Medulla oblongata (tissue), 1 donor: ENCODE results near the gene NEURL2.
"Not testable (repeated sequence)": the region's sequence is repeated elsewhere in the genome, so short reads cannot be mapped to it uniquely, and the experiment has no call there.

Experiments used
- DNase-seq: peaks from one replicate; pipeline ENCODE4 v3.0.0-alpha.2; 2015; ENCODE audit errors: extremely low spot score

NEURL2 gene

DNA sequence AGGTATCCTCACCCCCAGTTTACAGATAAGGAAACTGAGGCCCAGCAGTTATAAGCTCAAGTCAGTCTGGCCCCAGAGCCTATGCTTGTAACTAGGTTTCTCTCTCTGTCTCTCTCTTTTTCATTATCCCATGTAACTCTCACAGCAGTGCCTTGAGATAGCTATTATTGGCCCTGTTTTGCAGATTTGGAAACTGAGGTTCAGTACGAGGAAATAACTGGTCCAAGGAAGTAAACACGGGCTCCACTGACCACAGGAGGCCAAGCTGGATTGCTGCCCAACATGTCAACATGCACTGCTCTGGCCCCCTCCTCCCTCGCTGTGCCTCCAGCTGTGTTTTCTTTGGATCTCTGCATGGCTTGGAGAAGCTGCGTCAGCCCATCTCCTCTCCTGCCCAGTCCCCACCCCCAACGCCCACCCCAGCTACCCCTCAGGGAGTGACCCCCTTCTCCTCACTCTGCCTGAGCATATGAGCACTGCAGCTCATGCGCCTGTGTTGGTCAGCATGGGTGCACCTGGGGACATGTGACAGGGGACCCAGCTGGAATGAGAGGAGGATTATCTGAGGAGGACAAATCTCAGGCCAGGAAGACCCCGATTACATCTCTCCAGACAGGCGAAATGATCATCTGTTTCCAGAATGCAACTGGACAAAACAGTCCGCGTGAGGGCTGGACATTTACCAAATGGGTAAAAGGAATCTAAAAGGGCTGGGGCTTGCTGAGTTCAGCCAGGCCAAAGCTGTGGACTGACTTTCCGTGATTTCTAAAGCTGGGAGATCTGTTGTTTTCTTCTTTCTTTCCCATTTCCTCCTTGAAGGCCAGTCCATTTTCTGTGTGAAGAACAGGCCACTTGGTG is 28.8 kb upstream of the NEURL2 start:
- DNase-seq = no peak

DNA sequence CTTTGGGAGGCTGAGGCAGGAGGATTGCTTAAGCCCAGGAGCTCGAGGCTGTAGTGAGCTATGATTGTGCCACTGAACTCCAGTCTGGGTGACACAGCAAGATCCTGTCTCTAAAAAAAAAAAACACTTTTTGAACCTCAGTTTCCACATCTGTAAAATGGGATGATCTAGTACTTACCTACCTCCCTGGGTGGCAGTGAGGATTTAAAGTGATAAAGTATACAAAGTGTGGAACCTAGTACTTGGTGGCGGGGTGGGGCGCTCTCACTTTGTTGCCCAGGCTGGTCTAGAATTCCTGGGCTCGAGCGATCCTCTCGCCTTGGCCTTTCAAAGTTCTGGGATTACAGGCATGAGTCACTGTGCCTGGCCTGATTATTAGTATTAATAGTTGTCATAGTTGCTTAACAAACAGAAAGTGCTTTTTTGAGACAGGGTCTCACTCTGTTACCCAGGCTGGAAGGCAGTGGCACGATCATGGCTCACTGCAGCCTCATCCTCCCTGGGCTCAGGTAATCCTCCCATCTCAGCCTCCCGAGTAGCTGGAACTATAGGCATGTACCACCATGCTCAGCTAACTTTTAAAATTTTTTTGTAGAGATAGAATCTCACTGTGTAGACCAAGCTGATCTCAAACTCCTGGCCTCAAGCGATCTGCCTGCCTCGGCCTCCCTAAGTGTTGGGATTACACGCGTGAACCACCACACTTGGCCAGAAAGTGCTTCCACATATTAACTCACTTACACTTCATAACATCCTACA is 27.9 kb upstream of the NEURL2 start:
- DNase-seq = no peak

DNA sequence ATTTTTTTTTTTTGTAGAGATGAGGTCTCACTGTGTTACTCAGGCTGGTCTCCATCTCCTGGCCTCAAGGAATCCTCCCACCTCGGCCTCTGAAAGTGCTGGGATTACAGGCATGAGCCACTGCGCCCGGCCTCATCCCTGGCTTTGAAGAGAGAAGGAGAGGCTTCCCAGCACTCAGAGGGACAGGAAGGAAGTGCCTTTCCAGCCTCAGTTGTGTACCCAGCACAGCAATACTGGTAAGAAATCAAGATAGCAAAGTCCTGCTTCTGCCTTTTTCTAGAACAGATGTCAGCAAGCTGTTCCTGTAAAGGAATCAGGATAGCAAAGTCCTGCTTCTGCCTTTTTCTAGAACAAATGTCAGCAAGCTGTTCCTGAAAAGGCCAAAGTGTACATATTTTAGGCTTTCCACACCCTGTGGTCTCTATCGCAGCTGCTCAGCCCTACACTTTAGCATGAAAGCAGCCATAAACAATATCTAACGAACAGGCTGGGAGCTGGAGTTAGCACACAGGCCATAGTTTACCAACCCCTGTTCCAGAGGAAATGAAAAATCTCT is 27.3 kb upstream of the NEURL2 start:
- no peak for DNase-seq

DNA sequence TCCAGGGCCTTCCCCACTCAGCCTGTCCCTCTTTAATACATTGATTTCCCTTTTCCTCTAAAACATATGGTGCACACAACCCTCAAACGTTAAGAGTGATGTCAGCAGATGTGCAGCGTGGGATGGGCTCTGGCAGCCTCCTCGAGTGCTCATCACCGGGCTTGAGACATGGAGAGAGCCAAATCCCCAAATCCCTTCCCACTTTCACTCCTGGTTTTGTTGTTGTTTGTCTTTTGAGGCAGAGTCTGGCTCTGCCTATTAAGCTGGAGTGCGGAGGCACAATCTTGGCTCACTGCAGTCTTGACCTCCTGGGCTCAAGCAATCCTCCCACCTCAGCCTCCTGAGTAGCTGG is 26.8 kb upstream of the NEURL2 start:
- no peak for DNase-seq

DNA sequence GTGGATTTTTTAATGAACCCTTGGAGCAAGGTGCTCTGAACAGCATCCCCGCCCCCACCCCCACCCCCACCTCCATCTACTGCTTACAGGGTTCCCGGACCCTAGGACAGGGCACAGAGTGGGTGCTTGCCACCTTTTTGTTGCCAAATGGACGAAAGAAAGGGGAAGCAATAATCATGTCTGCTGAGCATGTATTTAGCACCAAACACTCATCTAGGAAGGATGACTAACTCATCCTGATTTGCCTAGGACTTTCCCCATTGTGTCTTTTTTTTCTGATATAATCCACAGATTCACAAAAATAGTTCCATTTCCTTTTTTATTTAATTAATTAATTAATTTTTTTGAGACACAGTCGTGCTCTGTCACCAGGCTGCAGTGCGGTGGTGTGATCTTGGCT is 22.1 kb upstream of the NEURL2 start:
- no peak for DNase-seq

DNA sequence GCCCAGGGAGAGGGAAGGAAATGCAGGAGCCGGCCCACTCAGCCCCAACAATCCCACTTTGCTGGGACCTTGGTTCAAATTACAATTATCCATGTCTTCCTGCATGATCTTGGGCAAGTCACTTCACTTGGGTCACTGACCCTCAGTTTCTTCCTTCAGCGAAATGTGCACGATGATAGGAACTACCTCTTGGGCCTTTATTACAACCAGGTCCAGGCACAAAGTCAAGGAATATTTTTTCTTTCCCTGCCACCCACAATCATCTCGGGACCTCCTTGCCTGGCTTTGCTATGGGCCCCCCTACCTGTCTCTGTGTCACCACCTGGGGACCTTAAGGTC is 21.3 kb upstream of the NEURL2 start:
- DNase-seq = no peak

DNA sequence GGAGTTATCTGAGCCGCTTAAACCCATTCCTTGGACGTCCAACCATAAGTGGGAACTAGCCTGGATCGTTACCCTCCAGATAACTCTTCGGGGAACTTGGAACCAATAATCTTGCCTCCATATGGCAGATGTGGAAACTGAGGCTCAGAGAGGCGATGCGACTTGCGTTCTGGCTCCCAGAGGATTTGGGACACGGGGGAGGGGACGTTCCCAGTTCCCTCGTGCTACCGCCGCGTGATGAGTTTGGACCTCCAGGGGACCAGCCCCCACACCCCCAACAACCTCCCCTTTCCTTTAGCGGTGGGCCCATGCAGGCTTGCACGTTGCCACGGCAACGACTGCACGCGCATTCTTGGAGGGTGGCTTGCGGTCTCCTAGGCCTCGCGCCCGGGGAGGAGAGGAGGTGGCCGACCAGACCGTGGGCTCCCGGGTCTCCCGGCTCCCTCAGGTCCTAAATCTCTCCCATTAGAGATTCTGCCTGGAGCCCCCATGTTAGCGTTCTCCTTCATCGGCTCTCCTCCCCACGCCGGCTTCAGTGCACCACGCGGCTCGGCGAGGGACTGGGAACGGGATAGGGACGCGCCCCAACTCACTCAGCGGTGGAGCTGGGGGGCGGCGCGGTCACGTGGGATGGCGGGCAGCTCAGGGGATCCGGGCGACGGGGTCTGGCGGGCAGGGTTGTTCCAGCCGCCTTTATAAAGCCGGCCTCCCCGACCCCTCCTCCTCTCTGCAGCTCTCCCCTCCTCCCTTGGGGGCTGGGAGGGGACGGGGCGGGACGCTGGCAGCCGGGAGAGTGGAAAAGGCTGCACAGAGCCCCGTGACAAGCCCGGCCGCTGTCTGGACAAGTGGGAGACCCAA is 20.7 kb upstream of the NEURL2 start, which contains the start of gene PLTP:
Gene PLTP, minus strand, starts transcription at position 670 of the 858 bp plus-strand sequence. CDS start 703 bp downstream, outside the sequence.
- peak; percentile 74 for DNase-seq

DNA sequence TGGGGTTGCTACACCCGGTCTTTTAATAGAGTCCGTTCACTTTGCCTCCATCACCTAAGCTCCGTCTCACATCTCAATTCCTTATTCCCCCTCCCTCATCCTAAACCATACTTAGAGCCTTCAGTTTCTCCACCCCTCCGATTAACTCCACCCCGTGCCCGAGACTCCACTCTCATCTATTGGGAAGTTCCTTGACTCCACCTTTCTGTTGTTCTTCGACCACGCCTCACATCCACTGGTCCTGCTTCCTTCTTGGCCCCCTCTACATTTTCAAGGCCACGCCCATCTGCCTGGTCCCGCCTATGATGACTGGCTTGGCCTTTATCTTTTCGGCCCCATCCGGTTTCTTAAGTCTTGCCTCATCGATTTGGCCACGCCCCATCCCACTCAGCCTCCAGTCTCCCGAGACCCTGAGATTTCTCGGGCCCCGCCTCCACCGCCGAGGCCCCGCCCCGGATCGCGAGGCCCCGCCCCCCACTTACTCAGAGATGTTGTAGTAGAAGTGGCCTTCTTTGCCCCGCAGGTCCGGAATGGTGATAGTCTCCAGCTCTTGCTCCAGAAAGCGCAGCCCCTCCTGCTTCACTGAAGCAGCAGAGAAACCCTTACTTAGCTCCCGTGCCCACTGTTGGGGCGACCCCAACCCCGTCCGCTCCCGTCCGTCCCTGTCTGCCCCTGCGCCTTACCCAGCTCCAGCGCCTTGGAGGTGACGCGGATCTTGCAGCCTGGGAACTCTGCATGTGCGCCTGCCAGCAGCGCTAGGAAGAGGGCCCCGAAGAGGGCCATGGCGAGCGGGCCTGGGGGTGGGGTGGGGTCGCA is 19.9 kb upstream of the NEURL2 start:
- peak; percentile 96 for DNase-seq

DNA sequence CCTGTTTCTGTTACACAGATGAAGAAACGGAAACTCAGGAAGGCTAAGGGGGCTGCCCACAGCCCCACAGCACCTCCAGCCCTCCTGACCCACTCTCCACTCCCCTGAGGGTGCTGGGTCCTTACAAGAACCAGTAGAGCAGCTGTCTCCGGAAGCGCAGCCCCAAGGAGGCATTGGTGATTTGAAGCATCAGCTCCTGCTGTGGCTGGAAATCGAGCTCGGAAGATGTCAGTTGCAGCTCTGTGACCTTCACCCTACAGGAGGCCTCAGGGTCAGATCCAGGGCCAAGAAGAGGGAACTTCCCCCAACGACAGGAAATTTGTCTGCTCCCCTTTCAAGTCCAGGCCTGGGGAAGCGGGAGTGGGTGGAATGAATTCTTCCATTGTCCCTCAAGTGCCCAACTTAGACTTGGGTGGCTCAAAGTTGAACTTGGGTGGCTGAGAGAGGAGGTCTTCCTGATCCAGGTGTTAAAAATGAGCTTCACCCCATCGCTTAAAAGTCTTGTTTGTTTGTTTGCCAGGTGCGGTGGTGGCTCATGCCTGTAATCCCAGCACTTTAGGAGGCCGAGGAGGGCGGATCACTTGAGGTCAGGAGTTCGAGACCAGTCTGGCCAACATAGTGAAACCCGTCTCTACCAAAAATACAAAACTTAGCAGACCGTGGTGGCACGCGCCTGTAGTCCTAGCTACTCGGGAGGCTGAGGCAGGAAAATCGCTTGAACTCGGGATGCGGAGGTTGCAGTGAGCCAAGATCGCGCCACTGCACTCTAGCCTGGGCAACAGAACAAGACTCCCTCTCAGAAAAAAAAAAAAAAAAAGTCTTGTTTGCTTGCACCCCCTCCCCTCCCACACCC is 19.0 kb upstream of the NEURL2 start:
- no peak for DNase-seq

DNA sequence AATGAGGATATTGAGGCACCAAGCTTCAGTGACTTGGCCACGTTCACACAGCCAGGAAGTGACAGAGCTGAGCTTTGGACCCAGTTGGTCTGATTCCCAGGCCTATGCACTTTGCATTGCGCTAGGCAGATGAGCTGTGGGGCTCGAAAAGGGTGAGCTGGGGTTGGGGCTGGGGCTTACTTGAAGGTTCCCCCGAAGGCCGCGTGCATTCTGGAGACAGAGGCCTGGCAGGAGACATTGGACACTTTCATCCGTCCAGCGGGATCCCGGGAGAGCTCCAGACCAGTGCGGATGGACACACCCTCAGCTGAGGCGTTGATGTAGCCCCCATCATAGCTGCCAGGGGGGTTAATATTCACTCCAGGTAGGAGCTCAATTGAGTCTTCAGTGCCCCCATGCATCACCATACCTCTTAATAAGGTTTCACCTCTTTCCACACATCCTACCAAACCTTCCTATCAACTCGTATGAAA is 18.4 kb upstream of the NEURL2 start:
- DNase-seq = no peak

DNA sequence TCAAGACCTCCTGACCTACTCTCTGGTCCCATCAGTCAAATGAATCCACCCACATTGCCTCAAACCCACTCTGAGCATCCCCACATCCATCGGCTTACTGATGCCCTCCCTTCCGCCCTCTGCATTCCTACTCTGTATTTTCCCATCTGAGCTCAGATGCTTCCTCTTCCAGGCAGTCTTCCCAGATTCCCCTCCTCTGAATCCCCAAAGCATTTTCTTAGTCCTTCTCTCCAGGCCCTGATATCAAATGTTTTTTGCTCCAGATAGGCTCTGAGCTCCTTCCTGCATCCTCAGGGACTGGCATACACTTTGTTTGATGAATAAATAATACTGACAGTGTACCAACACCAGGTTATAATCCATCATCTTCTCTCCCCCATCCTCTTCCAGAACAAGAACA is 17.1 kb upstream of the NEURL2 start:
- no peak for DNase-seq

DNA sequence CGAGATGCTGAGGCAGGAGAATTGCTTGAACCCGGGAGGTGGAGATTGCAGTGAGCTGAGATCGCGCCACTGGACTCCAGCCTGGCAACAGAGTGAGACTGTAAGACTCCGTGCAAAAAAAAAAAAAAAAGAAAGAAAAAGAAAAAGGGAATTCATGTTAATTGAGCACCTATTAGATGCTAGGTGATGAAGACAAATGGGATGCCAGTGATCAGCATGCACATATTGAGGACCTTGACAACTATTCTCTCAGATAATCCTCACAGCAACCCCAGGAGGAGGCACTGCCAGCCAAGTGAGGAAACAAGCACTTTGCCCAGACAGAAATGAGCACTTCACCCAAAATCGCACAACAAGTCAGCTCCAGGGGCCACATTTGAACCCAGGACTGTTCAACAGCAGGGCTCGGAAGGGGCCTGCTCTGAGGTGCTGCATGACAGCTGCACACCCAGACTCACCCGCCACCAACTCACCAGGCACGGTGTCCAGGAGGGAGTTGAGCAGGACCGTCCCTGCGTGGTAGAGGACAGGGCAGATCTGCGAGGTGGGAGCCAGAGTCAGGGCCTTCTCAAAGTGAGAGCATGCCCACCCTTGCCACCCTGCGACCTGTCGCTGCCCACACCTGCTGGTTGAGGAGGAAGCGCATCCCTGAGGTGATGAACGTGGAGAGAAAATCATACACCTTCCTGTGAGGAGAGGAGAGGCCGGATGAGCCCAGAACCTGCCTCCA is 16.4 kb upstream of the NEURL2 start:
- DNase-seq = no peak

DNA sequence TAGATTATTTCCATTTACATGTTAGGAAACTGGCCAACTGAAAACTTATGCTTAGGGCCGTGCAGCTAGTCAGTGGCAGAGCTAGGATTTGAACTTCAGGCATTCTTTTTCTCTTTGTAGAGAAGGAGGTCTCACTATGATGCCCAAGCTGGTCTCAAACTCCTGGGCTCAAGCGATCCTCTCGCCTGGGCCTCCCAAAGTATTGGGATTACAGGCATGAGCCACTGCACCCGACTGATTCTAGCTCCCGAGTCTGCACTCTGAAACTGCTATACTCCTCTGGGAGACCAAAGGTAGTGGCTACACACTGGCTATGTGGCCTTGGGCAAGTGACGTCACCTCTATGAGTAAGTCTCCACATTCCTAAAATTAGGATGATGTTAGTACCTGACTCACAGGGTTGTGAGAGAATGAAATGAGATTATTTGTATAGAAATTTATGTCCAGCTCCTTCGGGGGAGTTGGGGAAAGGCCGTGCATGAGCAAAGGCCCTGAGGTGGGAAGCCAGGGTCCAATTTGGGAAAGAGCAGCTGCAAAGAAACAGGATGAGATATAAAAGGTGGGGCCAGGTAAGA is 14.6 kb upstream of the NEURL2 start:
- no peak for DNase-seq

DNA sequence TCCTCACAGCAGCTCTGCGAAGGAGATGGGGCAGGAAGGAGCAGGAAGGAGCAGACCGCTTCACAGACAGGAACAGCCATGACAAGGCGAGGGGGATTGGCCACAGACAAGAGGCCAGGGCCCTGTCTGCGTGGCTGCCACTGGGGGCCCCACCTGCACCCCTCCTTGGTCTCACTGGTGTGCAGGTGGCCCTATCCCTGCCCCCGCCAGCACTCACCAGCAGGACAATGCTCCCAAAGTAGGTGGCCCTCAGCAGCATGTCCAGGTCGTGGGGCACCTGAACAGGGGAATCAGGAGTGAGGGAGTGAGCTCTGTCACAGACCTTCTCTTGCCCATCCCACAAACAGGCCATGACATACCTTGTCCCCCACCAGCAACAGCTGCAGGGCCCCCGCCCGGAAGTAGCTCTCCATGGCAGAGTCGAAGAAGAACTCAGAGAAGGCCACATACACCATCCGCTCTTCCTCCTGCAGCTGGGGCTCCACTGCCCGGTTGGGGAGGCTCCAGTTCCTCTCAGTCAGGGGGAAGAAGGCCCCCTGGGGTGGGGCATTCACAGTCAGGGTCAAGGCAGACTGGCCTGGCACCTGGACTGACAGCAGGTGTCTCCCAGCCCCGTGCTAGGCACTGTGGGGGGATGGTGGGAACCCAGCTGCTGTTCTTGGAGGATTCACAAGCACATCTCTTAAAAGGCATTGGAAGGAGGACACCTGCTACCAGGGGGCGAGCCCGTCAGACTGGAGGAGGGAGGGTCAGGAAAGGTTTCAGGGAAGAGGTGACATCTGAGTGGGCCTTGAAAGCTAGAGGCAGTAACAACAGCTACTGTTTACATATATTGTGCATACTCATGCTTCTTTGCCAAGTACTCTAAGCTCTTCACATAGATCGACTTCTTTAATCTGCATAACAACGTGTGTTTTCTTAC is 13.8 kb upstream of the NEURL2 start:
- DNase-seq = no peak

DNA sequence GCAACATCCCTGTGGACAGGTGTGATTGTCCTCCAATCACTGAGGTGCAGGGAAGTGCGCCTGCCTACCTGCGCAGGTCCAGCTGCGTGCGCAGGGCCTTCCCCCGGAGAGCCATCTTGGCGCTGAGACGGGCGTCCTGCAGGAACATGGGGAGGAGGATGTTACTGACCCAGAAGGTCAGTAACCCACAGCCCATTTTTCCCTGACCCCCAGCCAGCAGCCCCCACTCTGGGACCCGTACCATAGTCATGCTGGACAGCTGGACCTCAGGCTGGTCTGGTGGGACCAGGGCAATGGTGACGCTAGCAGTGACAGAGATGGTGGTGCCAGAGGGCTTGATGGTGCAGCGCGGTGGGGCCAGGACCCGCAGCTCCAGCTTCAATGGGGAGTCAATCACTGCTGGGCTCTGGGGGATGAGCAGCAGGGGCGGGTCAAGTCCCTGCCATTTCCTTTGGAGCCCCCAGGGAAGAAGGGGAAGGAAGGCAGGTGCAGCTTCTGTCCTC is 11.2 kb upstream of the NEURL2 start:
- no peak for DNase-seq

DNA sequence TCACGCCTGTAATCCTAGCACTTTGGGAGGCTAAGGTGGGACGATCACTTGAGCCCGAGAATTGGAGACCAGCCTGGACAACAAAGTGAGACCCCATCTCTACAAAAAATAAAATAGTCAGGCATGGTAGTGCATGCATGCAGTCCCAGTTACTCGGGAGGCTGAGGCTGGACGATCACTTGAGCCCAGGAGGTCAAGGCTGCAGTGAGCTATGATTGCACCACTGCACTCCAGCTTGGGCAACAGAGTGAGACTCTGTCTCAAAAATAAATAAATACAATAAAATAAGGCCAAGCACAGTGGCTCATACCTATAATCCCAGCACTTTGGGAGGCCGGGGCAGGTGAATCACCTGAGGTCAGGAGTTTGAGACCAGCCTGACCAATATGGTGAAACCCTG is 10.3 kb upstream of the NEURL2 start:
- DNase-seq = not testable (repeated sequence)

DNA sequence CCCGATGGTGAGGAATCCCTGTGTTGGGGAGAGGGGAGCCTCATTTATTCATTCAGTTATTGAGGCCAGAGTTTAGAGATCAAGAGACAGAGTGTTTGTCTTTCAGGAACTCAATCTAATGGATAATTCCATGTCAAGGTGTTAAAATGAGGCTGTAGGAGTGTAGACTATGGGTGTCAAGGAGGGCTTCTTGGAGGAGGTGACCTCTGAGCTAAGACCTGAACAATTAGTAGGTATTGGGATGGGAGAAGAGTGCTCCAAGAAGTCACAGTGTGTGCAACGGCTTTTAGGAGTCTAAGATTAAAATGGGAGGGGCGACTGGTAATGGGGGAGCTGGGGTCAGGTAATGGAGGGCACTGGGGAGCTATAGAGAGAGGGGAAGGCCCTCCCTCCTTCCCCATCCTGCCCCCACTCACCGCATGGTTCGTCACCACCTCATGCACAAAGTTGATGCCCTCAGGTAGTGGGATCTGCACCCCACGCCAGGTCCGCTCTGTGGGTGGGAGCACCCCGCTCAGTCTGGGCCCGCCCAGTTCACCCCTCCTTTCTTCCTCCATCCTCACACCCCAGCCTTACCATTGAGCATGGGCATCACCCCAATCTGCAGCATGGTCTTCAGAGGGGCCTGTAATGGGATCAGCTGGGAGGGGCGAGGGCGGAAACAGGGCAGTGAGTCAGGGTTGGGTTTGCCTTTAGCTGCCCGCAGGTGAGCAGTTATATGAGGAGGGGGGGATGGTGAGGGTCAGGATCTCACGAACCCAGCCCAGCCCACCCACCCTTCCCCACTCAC is 8.2 kb upstream of the NEURL2 start:
- no peak for DNase-seq
